ENCODE measurements around the gene STAG1. TPM values are rescaled to one million over a fixed set of nuclear protein-coding genes. Genes with fewer than 3 reads are reported as not detected.
"Not testable (repeated sequence)": the region's sequence is repeated elsewhere in the genome, so short reads cannot be mapped to it uniquely, and the experiment has no call there.

STAG1 gene
- polyA plus RNA-seq, 6 donors from 2014 or later: 14.0 to 27.7 (median 25.1) TPM

GRCh38 chr3:136577791-136578190, 174.4 kb downstream of the STAG1 start:
- no peak for ATAC-seq (ENCODE audit: low read depth in 2 of 2)
- Mint-ChIP-seq H3K9me3 (peaks cover 0 to 7% (median 0%) of the 10 kb centered on the region in 7 donors), H3K27me3 (no peaks in the 10 kb centered on the region), H3K36me3 (peaks cover 0 to 10% of the 10 kb centered on the region in 2 donors), H3K27ac (peak overlapping the region in 2 of 6 donors; percentile 16 to 80), H3K4me1 (peaks cover 0 to 2% (median 0%) of the 10 kb centered on the region in 3 donors), H3K4me3 (no peak overlapping the region)
- DNase-seq: no peak

- no peaks in the 10 kb centered on the region for H3K27me3 Mint-ChIP-seq
- peaks cover 0 to 7% (median 0%) of the 10 kb centered on the region in 7 donors for H3K9me3 Mint-ChIP-seq
- no peak for DNase-seq
- peaks cover 0 to 10% of the 10 kb centered on the region in 2 donors for H3K36me3 Mint-ChIP-seq
- H3K4me3 Mint-ChIP-seq: no peak overlapping the region
- no peak for ATAC-seq (ENCODE audit: low read depth in 2 of 2)
- H3K4me1 Mint-ChIP-seq: peaks cover 0 to 4% (median 3%) of the 10 kb centered on the region in 3 donors
- H3K27ac Mint-ChIP-seq: peak overlapping the region in 1 of 6 donors; percentile 11
Observed at GRCh38 chr3:136576279-136577009, 175.7 kb downstream of the STAG1 start.

GRCh38 chr3:136567599-136568188, 184.5 kb downstream of the STAG1 start:
- Mint-ChIP-seq H3K27ac (no peak overlapping the region), H3K9me3 (no peaks in the 10 kb centered on the region), H3K36me3 (peaks cover 0 to 28% of the 10 kb centered on the region in 2 donors), H3K27me3 (no peaks in the 10 kb centered on the region), H3K4me1 (peaks cover 5 to 10% (median 8%) of the 10 kb centered on the region in 3 donors), H3K4me3 (no peak overlapping the region)
- ATAC-seq (ENCODE audit: low read depth in 2 of 2): no peak
- DNase-seq: no peak

GRCh38 chr3:136564962-136565361, 187.2 kb downstream of the STAG1 start:
- ATAC-seq (ENCODE audit: low read depth in 2 of 2); H3K27me3 Mint-ChIP-seq; DNase-seq; H3K4me3 Mint-ChIP-seq; H3K9me3 Mint-ChIP-seq: not testable (repeated sequence)
- H3K36me3 Mint-ChIP-seq: peaks cover 0 to 28% of the 10 kb centered on the region in 2 donors
- peak overlapping the region in 1 of 6 donors; percentile 77 for H3K27ac Mint-ChIP-seq
- peaks cover 2 to 15% (median 4%) of the 10 kb centered on the region in 3 donors for H3K4me1 Mint-ChIP-seq

- no peak for ATAC-seq (ENCODE audit: low read depth in 2 of 2)
- DNase-seq: no peak
- Mint-ChIP-seq H3K4me1 (peaks cover 5 to 19% (median 12%) of the 10 kb centered on the region in 3 donors), H3K4me3 (no peak overlapping the region), H3K27me3 (no peaks in the 10 kb centered on the region), H3K27ac (no peak overlapping the region), H3K9me3 (no peaks in the 10 kb centered on the region), H3K36me3 (peaks cover 0 to 17% of the 10 kb centered on the region in 2 donors)
Observed at GRCh38 chr3:136562026-136562425, 190.2 kb downstream of the STAG1 start.

GRCh38 chr3:136559896-136560295, 192.3 kb downstream of the STAG1 start:
- ATAC-seq (ENCODE audit: low read depth in 2 of 2) (no peak), DNase-seq (no peak)
- H3K27me3 Mint-ChIP-seq: no peaks in the 10 kb centered on the region
- no peak overlapping the region for H3K4me3 Mint-ChIP-seq
- peaks cover 5 to 18% (median 8%) of the 10 kb centered on the region in 3 donors for H3K4me1 Mint-ChIP-seq
- no peaks in the 10 kb centered on the region for H3K9me3 Mint-ChIP-seq
- H3K36me3 Mint-ChIP-seq: peaks cover 0 to 8% of the 10 kb centered on the region in 2 donors
- no peak overlapping the region for H3K27ac Mint-ChIP-seq

GRCh38 chr3:136549461-136549860, 202.7 kb downstream of the STAG1 start:
- H3K27me3 Mint-ChIP-seq; ATAC-seq (ENCODE audit: low read depth in 2 of 2); DNase-seq; H3K27ac Mint-ChIP-seq; H3K9me3 Mint-ChIP-seq: not testable (repeated sequence)
- peaks cover 27 to 33% (median 30%) of the 10 kb centered on the region in 3 donors for H3K4me1 Mint-ChIP-seq
- peaks cover 8 to 12% of the 10 kb centered on the region in 2 donors for H3K36me3 Mint-ChIP-seq
- peak overlapping the region in 1 of 8 donors; percentile 10 for H3K4me3 Mint-ChIP-seq

GRCh38 chr3:136547293-136547692, 204.9 kb downstream of the STAG1 start:
- Mint-ChIP-seq H3K36me3 (peaks cover 5 to 8% of the 10 kb centered on the region in 2 donors), H3K4me3 (no peak overlapping the region), H3K4me1 (peaks cover 22 to 25% (median 24%) of the 10 kb centered on the region in 3 donors), H3K27me3 (no peaks in the 10 kb centered on the region), H3K27ac (peak overlapping the region in 3 of 6 donors; percentile 3 to 66 (median 17)), H3K9me3 (no peaks in the 10 kb centered on the region)
- ATAC-seq (ENCODE audit: low read depth in 2 of 2): peak in 1 of 2 donors; percentile 28
- no peak for DNase-seq

- peaks cover 22 to 25% (median 24%) of the 10 kb centered on the region in 3 donors for H3K4me1 Mint-ChIP-seq
- no peak overlapping the region for H3K4me3 Mint-ChIP-seq
- no peak overlapping the region for H3K27ac Mint-ChIP-seq
- H3K9me3 Mint-ChIP-seq: no peaks in the 10 kb centered on the region
- DNase-seq (no peak), ATAC-seq (ENCODE audit: low read depth in 2 of 2) (peak in 1 of 2 donors; percentile 35)
- H3K27me3 Mint-ChIP-seq: no peaks in the 10 kb centered on the region
- H3K36me3 Mint-ChIP-seq: peaks cover 6 to 8% of the 10 kb centered on the region in 2 donors
Observed at GRCh38 chr3:136546720-136547119, 205.5 kb downstream of the STAG1 start.

GRCh38 chr3:136545664-136546268, 206.4 kb downstream of the STAG1 start:
- H3K36me3 Mint-ChIP-seq: peaks cover 8 to 9% of the 10 kb centered on the region in 2 donors
- peak overlapping the region in 3 of 6 donors; percentile 55 to 76 (median 74) for H3K27ac Mint-ChIP-seq
- no peak overlapping the region for H3K4me3 Mint-ChIP-seq
- H3K27me3 Mint-ChIP-seq: no peaks in the 10 kb centered on the region
- no peaks in the 10 kb centered on the region for H3K9me3 Mint-ChIP-seq
- ATAC-seq (ENCODE audit: low read depth in 2 of 2): no peak
- DNase-seq: no peak
- H3K4me1 Mint-ChIP-seq: peaks cover 21 to 24% (median 22%) of the 10 kb centered on the region in 3 donors

GRCh38 chr3:136544532-136544931, 207.6 kb downstream of the STAG1 start:
- no peak for ATAC-seq (ENCODE audit: low read depth in 2 of 2)
- Mint-ChIP-seq H3K27me3 (no peaks in the 10 kb centered on the region), H3K4me3 (no peak overlapping the region), H3K9me3 (no peaks in the 10 kb centered on the region), H3K27ac (no peak overlapping the region), H3K4me1 (peaks cover 17 to 24% (median 22%) of the 10 kb centered on the region in 3 donors), H3K36me3 (peaks cover 8 to 9% of the 10 kb centered on the region in 2 donors)
- DNase-seq: no peak

GRCh38 chr3:136543385-136543784, 208.8 kb downstream of the STAG1 start:
- peaks cover 12 to 18% (median 14%) of the 10 kb centered on the region in 3 donors for H3K4me1 Mint-ChIP-seq
- H3K27ac Mint-ChIP-seq: peak overlapping the region in 1 of 6 donors; percentile 92
- H3K27me3 Mint-ChIP-seq: no peaks in the 10 kb centered on the region
- no peak overlapping the region for H3K4me3 Mint-ChIP-seq
- DNase-seq: no peak
- ATAC-seq (ENCODE audit: low read depth in 2 of 2): no peak
- no peaks in the 10 kb centered on the region for H3K9me3 Mint-ChIP-seq
- H3K36me3 Mint-ChIP-seq: peaks cover under 1 to 10% of the 10 kb centered on the region in 2 donors

GRCh38 chr3:136535906-136536305, 216.3 kb downstream of the STAG1 start:
- Mint-ChIP-seq H3K36me3 (peaks cover 28 to 41% of the 10 kb centered on the region in 2 donors), H3K9me3 (peaks cover 0 to 19% (median 12%) of the 10 kb centered on the region in 7 donors), H3K4me3 (no peak overlapping the region), H3K27me3 (no peaks in the 10 kb centered on the region), H3K27ac (no peak overlapping the region), H3K4me1 (peaks cover 3 to 8% (median 6%) of the 10 kb centered on the region in 3 donors)
- DNase-seq (no peak), ATAC-seq (ENCODE audit: low read depth in 2 of 2) (no peak)
